Parathyroid adenoma (tissue), 2 donors: ENCODE measurements around the gene ZNF484.
"Not testable (repeated sequence)": the region's sequence is repeated elsewhere in the genome, so short reads cannot be mapped to it uniquely, and the experiment has no call there.

Experiments used
- H2AFZ ChIP-seq: fragments of 300-600 bp; sonication (generic); one replicate; pipeline ENCODE4 v1.7.0; 2017; ENCODE audit warnings: antibody characterized with exemption, mild to moderate bottlenecking
- H3K27ac ChIP-seq: fragments of 300-600 bp; sonication (generic); one replicate; pipeline ENCODE4 v1.7.0; 2017
- H3K27me3 ChIP-seq: fragments of 300-600 bp; sonication (generic); one replicate; pipeline ENCODE4 v1.7.0; 2017; ENCODE audit warnings: low read length; ENCODE audit not compliant: control insufficient read depth, insufficient read depth
- H3K36me3 ChIP-seq: fragments of 300-600 bp; sonication (generic); one replicate; pipeline ENCODE4 v1.7.0; 2017; ENCODE audit warnings: low read length; ENCODE audit not compliant: control insufficient read depth, insufficient read depth
- H3K4me1 ChIP-seq: fragments of 300-600 bp; sonication (generic); one replicate; pipeline ENCODE4 v1.7.0; 2017; ENCODE audit warnings: control low read depth
- H3K4me2 ChIP-seq: fragments of 300-600 bp; sonication (generic); one replicate; pipeline ENCODE4 v1.7.0; 2017; ENCODE audit warnings: low read length
- H3K4me3 ChIP-seq: fragments of 300-600 bp; sonication (generic); one replicate; pipeline ENCODE4 v1.7.0; 2017; ENCODE audit warnings: low read depth, low read length
- H3K79me2 ChIP-seq: fragments of 300-600 bp; sonication (generic); one replicate; pipeline ENCODE4 v1.7.0; 2017; ENCODE audit warnings: control low read depth
- H3K9ac ChIP-seq: fragments of 300-600 bp; sonication (generic); one replicate; pipeline ENCODE4 v1.7.0; 2017; ENCODE audit warnings: mild to moderate bottlenecking
- H3K9me3 ChIP-seq: fragments of 300-600 bp; sonication (generic); one replicate; pipeline ENCODE4 v1.7.0; 2017; ENCODE audit warnings: low read length; ENCODE audit not compliant: control insufficient read depth
- TF ChIP-seq, protein P1 (sequence below): fragments of 300-600 bp; sonication (generic); IDR thresholded peaks from one replicate; pipeline ENCODE4 v1.7.0; 2017; ENCODE audit warnings: antibody characterized with exemption, mild to moderate bottlenecking
- donor health status: primary hyperparathyroidism.

ZNF484 gene

DNA sequence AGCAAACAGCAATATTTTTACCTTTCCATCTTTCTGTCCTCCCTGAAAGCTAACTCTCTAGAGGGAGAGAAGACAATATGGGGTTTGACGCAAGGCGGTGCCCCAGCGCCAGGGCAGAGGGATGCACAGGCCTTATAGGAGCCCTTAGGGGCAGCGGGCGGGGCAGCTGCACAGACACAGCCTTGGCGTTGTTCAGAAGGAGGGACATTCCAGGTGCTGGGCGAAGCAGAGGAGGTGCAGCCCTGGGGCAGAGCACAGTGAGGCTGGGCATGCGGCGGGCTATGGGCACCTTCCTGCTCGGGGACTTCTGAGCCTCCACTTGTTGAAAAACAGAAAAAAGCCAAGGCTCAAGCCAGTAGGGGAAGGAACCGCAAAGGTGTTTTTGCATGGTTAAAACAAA, 79.5 kb downstream of the ZNF484 start:
- Histone ChIP-seq H2AFZ (no peak overlapping the region), H3K4me3 (no peak overlapping the region), H3K4me1 (no peaks in the 10 kb centered on the region), H3K9ac (no peak overlapping the region), H3K4me2 (no peak overlapping the region), H3K9me3 (no peaks in the 10 kb centered on the region), H3K36me3 (no peaks in the 10 kb centered on the region), H3K79me2 (no peaks in the 10 kb centered on the region), H3K27ac (no peak overlapping the region), H3K27me3 (no peaks in the 10 kb centered on the region)
- TF ChIP-seq, protein P1, sequence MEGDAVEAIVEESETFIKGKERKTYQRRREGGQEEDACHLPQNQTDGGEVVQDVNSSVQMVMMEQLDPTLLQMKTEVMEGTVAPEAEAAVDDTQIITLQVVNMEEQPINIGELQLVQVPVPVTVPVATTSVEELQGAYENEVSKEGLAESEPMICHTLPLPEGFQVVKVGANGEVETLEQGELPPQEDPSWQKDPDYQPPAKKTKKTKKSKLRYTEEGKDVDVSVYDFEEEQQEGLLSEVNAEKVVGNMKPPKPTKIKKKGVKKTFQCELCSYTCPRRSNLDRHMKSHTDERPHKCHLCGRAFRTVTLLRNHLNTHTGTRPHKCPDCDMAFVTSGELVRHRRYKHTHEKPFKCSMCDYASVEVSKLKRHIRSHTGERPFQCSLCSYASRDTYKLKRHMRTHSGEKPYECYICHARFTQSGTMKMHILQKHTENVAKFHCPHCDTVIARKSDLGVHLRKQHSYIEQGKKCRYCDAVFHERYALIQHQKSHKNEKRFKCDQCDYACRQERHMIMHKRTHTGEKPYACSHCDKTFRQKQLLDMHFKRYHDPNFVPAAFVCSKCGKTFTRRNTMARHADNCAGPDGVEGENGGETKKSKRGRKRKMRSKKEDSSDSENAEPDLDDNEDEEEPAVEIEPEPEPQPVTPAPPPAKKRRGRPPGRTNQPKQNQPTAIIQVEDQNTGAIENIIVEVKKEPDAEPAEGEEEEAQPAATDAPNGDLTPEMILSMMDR = no peak

DNA sequence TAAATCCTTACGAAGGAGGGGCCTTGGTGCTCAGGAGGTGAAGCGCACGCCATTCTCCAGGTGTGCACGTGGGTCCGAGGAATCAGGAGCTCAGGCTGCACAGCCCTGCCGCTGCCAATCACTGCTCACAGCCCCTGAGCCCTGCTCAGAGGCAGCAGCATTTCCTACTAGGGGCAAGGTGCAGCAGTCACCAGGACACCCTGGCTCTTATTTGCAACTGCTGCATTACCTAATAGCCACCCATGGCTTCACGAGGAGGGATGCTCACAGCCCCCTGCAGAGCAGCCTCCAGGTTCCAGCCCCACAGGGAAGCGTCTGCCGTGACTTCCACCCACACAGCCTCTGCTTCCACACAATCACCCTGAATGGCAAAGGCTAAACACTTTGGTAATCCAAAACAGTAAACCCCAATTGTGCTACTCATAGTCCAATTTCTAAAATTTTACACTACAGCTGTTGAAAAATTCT, 81.5 kb downstream of the ZNF484 start:
- H3K27ac ChIP-seq, H3K27me3 ChIP-seq, H3K36me3 ChIP-seq, H3K4me3 ChIP-seq, H3K9ac ChIP-seq, H3K4me2 ChIP-seq, H3K4me1 ChIP-seq, H3K9me3 ChIP-seq, H3K79me2 ChIP-seq, H2AFZ ChIP-seq: not testable (repeated sequence)

DNA sequence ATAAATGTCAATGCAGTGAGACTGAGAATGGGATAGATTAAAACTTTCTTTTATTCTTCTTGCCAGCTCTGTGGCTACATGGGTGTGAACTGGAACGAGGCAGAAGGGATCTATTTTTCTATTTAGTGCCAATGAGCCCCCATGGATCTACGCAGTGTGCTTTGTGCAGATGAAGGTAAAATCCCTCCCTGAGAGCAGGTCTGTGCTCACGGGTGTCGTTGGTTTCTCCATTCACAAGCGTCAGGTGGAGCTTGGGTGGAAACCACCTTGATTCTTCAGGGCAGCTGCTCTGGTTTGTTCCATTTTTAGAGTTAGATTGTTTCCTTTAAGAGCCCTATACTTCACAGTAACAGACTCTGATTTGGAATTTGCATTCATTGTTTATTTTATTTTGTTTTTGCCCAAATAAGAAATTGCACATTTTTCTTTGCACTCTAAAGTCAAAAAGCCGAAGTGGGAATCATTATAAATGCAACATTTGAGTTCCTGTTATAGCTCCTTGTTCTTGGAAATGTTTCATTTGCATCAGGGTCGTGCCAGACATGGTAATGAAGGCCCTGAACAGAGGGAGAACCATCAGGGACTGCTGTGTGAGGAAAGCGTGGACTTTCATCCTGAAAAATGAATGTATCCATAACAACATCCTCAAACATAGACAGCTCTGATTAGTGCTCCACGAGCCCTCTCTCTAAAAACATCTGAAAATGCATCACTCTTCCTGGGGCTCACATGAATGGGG, 82.1 kb downstream of the ZNF484 start:
- Histone ChIP-seq H3K27me3 (no peaks in the 10 kb centered on the region), H3K27ac (no peak overlapping the region), H3K9ac (no peak overlapping the region), H2AFZ (no peak overlapping the region), H3K36me3 (no peaks in the 10 kb centered on the region), H3K4me3 (no peak overlapping the region), H3K79me2 (no peaks in the 10 kb centered on the region), H3K4me2 (no peak overlapping the region), H3K4me1 (no peaks in the 10 kb centered on the region), H3K9me3 (no peaks in the 10 kb centered on the region)
- TF ChIP-seq, protein P1 = no peak
